Mucosa of descending colon (tissue), 3 donors: ENCODE results near the gene ZFAND6. TPM values are rescaled to one million over a fixed set of nuclear protein-coding genes. Genes with fewer than 3 reads are reported as not detected.

Experiments used
- ATAC-seq: fragments of 200-7000 bp; cut with Tn5 transposase; one replicate; pipeline ENCODE4 v1.9.1; 2020; ENCODE audit warnings: mild to moderate bottlenecking, moderate library complexity
- DNase-seq, 3 donors: peaks; one replicate each; pipeline ENCODE4 v3.0.0-alpha.2; 2020
- H3K36me3 ChIP-seq: fragments of 200-600 bp; one replicate; pipeline ENCODE4 v1.8.0; 2021; ENCODE audit warnings: low read depth, mild to moderate bottlenecking
- H3K4me1 ChIP-seq: fragments of 200-600 bp; one replicate; pipeline ENCODE4 v1.8.0; 2021; ENCODE audit warnings: low read depth, mild to moderate bottlenecking
- H3K4me3 ChIP-seq: fragments of 200-600 bp; one replicate; pipeline ENCODE4 v1.8.0; 2021; ENCODE audit warnings: mild to moderate bottlenecking
- H3K9me3 ChIP-seq: fragments of 200-600 bp; one replicate; pipeline ENCODE4 v1.8.0; 2021; ENCODE audit warnings: mild to moderate bottlenecking
- intact Hi-C, 2 donors: fragments of 100-400 bp; cut with DNase I in 1 of 2; cut with micrococcal nuclease in 1 of 2; formaldehyde crosslinking; loops; one replicate each; pipeline versions ENCODE4 v1.11.0 to v1.11.1; 2022; cut with DNase I, micrococcal nuclease
- total RNA-seq, 3 donors: library from RNA; stranded (reverse); fragmentation: NEBNext Ultra II Directional in 2 of 3; extraction: Animal tissue kit (Norgen Biotek cat#: 25700) in 2 of 3; gene quantifications; one replicate each; pipeline versions ENCODE4 v1.2.1 to v1.2.4, GENCODE V29; 2021 to 2023
- TF ChIP-seq, protein P1 (sequence below): fragments of 200-600 bp; IDR thresholded peaks from one replicate; pipeline ENCODE4 v1.8.0; 2022; ENCODE audit warnings: antibody characterized with exemption, mild to moderate bottlenecking
- donor health status: DM: no; HTN: no; CAD: no; lungs with moderate emphysema.
- donor health status: DM: no; HTN: no; CAD: no.
- donor health status: DM: no; HTN: yes; CAD: no.

Gene ZFAND6
- total RNA-seq, 3 donors from 2014 or later, result 73.0 to 83.3 (median 76.5) TPM

DNA sequence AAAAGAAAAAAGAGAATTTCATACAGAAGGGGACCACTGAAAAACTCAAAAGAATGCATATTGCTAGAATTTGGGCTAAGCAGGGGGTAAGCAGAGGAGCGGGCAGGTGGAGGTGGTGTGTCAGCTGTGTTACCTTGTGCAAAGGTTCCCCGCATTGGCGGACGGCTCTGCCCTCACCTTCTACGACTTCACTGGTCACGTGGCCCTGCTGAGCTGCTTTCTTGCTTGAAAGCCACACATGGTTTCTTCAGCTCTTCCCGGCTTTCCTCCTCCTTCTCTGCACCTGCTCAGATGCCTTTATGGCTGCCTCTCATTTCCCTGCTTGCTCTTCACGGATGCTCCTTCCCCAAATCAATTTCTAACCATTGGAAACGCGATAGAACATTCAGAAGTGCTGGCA, 123.8 kb downstream of the ZFAND6 start:
- no peaks in the 10 kb centered on the region for H3K36me3 ChIP-seq
- TF ChIP-seq, protein P1, sequence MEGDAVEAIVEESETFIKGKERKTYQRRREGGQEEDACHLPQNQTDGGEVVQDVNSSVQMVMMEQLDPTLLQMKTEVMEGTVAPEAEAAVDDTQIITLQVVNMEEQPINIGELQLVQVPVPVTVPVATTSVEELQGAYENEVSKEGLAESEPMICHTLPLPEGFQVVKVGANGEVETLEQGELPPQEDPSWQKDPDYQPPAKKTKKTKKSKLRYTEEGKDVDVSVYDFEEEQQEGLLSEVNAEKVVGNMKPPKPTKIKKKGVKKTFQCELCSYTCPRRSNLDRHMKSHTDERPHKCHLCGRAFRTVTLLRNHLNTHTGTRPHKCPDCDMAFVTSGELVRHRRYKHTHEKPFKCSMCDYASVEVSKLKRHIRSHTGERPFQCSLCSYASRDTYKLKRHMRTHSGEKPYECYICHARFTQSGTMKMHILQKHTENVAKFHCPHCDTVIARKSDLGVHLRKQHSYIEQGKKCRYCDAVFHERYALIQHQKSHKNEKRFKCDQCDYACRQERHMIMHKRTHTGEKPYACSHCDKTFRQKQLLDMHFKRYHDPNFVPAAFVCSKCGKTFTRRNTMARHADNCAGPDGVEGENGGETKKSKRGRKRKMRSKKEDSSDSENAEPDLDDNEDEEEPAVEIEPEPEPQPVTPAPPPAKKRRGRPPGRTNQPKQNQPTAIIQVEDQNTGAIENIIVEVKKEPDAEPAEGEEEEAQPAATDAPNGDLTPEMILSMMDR, result no peak
- intact Hi-C loops, result no loop called here
- ATAC-seq, result no peak
- no peaks in the 10 kb centered on the region for H3K4me1 ChIP-seq
- no peak overlapping the region for H3K4me3 ChIP-seq
- DNase-seq, result no peak
- no peaks in the 10 kb centered on the region for H3K9me3 ChIP-seq

DNA sequence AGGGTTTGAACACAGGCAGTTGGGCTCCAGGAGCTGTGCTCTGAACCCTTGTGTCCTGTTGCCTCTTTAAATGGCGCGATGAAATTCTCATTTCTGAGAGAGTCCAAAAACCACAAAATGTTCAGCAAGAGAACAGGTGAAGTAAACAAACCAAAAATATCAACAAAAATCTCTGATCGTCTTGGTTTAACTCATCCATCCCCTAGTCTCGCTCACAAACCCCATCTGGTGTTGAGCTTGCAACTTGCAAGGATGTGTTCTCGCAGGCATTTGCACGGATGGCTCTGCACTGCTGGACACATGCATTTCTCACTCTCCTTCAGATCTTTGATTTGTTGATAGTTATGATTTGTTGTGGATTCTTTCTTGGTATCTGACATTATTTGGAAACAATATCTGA, 124.4 kb downstream of the ZFAND6 start:
- H3K4me1 ChIP-seq, result no peaks in the 10 kb centered on the region
- H3K36me3 ChIP-seq, result no peaks in the 10 kb centered on the region
- TF ChIP-seq, protein P1, result no peak
- ATAC-seq (no peak), DNase-seq (no peak)
- intact Hi-C loops, result no loop called here
- H3K4me3 ChIP-seq, result no peak overlapping the region
- H3K9me3 ChIP-seq, result no peaks in the 10 kb centered on the region

DNA sequence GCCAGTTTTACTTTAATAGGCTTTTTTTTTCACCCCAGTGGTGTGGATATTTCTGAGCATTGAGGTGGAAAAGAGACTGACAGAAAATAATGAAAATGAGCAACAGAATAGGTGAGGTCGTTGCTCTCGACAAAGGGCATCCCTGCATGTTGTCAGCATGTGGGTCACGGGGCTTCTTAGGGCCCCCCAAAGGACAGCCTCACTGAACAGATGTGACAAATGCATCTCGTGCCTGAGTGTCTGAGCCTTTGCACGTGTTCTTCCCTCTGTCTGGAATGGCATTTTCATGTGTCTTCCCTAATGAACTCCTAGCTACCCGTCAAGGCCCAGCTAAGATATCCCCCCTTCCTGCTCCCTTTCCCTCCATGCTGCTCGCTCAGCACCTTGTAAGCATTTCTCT, 125.1 kb downstream of the ZFAND6 start:
- DNase-seq (no peak), ATAC-seq (no peak)
- no peaks in the 10 kb centered on the region for H3K9me3 ChIP-seq
- TF ChIP-seq, protein P1, result no peak
- intact Hi-C loops, result no loop called here
- H3K4me1 ChIP-seq, result no peaks in the 10 kb centered on the region
- H3K36me3 ChIP-seq, result no peaks in the 10 kb centered on the region
- H3K4me3 ChIP-seq, result no peak overlapping the region

DNA sequence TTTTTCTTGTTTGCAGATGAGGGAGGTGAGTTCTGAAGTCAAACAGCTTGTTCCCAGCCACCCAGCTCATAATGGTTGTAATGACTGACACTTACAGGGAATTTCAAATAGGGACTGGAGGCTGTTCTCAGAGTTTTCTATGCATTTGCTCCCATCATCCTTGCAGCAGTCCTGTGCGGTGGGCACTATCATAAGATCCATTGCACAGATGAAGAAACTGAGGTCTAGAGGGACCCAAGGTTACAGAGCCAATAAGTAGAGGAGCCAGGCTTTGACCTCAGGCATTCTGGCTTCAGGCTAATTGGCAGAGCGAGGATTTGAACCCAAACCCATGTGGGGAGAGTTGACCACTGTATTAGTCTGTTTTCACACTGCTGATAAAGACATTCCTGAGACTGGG, 125.7 kb downstream of the ZFAND6 start:
- no peak for ATAC-seq

DNA sequence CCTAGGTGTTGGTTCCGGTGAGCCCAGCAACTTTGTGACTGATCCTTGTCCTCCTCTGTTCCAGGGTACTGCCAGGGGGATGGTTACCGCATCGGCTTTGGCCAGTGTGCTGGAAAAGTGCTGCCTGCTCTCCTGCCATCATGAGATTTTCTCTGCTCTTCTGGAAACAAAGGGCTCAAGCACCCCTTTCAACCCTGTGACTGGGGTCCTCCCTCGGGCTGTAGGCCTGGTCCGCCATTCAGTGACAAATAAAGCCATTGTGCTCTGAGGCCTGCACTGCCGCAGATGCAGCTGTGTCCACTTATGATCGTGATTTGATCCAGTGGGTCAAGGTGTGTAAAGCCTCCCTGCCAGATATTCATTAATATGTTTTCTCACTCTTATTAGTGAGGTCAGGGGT, 126.6 kb downstream of the ZFAND6 start:
- DNase-seq (no peak), ATAC-seq (no peak)
- H3K4me1 ChIP-seq, result no peaks in the 10 kb centered on the region
- TF ChIP-seq, protein P1, result no peak
- H3K4me3 ChIP-seq, result no peak overlapping the region
- H3K9me3 ChIP-seq, result no peaks in the 10 kb centered on the region
- H3K36me3 ChIP-seq, result no peaks in the 10 kb centered on the region
- intact Hi-C loops, result no loop called here

More for the DNA sequence above, 125.7 kb downstream of the ZFAND6 start:
- Histone ChIP-seq H3K4me1 (no peaks in the 10 kb centered on the region), H3K36me3 (no peaks in the 10 kb centered on the region), H3K9me3 (no peaks in the 10 kb centered on the region), H3K4me3 (no peak overlapping the region)
- TF ChIP-seq, protein P1, result no peak
- intact Hi-C loops, result no loop called here
- no peak for DNase-seq

DNA sequence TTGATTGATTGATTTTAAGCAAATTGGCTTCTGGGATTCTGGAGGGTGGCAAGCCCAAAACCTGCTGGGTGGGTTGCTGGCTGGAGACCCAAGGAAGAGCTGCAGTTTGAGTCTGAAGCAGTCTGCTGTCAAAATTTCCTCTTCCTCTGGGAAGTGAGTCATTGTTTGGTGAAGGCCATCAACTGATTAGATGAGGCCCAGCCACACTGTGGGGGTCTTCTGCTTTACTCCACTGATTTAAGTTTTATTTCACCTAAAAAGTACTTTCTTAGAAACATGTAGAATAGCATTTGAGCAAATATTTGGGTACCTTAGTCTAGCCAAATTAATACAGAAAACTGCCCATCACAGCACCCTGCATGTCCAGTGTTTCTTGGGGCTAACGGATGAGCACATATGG, 127.1 kb downstream of the ZFAND6 start:
- no peaks in the 10 kb centered on the region for H3K9me3 ChIP-seq
- ATAC-seq (no peak), DNase-seq (no peak)
- TF ChIP-seq, protein P1, result no peak
- H3K4me3 ChIP-seq, result no peak overlapping the region
- H3K4me1 ChIP-seq, result no peaks in the 10 kb centered on the region
- H3K36me3 ChIP-seq, result no peaks in the 10 kb centered on the region
- intact Hi-C loops, result no loop called here
